IgD-negative memory B cell (primary cell): ENCODE measurements around the gene NOL11. TPM values are rescaled to one million over a fixed set of nuclear protein-coding genes. Genes with fewer than 3 reads are reported as not detected.
A peak's percentile ranks its signal among the peaks of the same experiment; 100 is the strongest.
"Not testable (repeated sequence)": the region's sequence is repeated elsewhere in the genome, so short reads cannot be mapped to it uniquely, and the experiment has no call there.

Source experiments
- H3K27ac Mint-ChIP-seq, 3 donors: one replicate each; pipeline ENCODE4 v1.8.0; 2020 to 2022; ENCODE audit warnings: mild to moderate bottlenecking in 3 of 3, mixed read lengths in 3 of 3, moderate library complexity in 1 of 3
- H3K27me3 Mint-ChIP-seq: one replicate; pipeline ENCODE4 v1.8.0; 2021; ENCODE audit warnings: mixed read lengths
- H3K36me3 Mint-ChIP-seq: one replicate; pipeline ENCODE4 v1.8.0; 2020; ENCODE audit warnings: mild to moderate bottlenecking, mixed read lengths
- H3K4me1 Mint-ChIP-seq, 3 donors: one replicate each; pipeline ENCODE4 v1.8.0; 2020 to 2022; ENCODE audit warnings: mixed read lengths in 3 of 3, mild to moderate bottlenecking in 1 of 3
- H3K4me3 Mint-ChIP-seq, 4 donors: one replicate each; pipeline ENCODE4 v1.8.0; 2020 to 2022; ENCODE audit warnings: mild to moderate bottlenecking in 4 of 4, mixed read lengths in 4 of 4, moderate library complexity in 3 of 4
- H3K9me3 Mint-ChIP-seq, 3 donors: one replicate each; pipeline ENCODE4 v1.8.0; 2020 to 2021; ENCODE audit warnings: mixed read lengths in 3 of 3, mild to moderate bottlenecking in 1 of 3
- polyA plus RNA-seq: library from polyadenylated mRNA; unstranded; fragments of 300-500 nt; fragmentation: Illumina TruSeq; gene quantifications from one replicate; pipeline ENCODE4 v1.2.3, GENCODE V29; 2021

Gene NOL11
- polyA plus RNA-seq, 1 donor from 2014 or later = 24.1 TPM

DNA sequence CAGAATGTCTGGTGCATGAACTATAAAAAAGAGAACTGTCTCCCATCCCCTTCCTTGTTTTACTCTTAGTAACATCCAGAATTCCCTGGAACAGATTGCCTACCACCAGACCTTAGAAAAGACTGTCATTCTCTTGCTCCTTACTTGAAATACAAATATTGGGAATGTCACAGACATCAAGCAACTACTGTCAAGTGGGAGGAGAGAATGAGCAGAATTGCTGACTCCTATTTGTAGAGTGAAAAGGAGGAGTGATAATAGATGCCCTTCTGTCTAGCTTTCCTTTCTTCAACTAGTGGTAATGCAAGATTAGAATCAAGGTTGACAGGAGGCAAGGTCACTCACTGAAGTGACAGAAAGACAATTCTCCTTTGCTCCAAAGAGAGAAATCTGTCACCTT is 23.9 kb upstream of the NOL11 start:
- Mint-ChIP-seq H3K4me1 (peaks cover 0 to 2% (median 0%) of the 10 kb centered on the region in 3 donors), H3K27ac (no peak overlapping the region), H3K9me3 (no peaks in the 10 kb centered on the region), H3K27me3 (no peaks in the 10 kb centered on the region), H3K36me3 (peaks cover 3% of the 10 kb centered on the region), H3K4me3 (no peak overlapping the region)

DNA sequence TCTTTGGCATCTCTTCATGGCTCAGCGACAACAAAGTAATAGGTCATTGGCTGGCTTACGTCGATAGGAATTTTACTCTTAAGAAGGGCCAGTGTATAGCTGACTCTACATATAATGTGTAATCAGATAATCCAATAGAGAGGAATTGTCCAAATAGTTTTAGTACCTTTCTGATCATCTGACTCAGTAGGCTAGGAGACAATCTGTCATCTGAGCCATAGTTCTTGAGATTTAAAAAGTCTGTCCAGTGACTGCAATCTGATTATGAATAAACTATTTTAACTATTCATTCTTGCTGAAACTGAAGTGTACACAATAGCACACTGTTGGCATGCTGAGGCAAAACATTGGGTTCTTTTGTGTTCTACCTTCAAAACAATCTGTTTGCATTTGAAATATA is 21.4 kb upstream of the NOL11 start:
- no peaks in the 10 kb centered on the region for H3K9me3 Mint-ChIP-seq
- H3K36me3 Mint-ChIP-seq = peaks cover 3% of the 10 kb centered on the region
- H3K27me3 Mint-ChIP-seq = no peaks in the 10 kb centered on the region
- H3K4me1 Mint-ChIP-seq = no peaks in the 10 kb centered on the region
- H3K4me3 Mint-ChIP-seq = no peak overlapping the region
- H3K27ac Mint-ChIP-seq = no peak overlapping the region

DNA sequence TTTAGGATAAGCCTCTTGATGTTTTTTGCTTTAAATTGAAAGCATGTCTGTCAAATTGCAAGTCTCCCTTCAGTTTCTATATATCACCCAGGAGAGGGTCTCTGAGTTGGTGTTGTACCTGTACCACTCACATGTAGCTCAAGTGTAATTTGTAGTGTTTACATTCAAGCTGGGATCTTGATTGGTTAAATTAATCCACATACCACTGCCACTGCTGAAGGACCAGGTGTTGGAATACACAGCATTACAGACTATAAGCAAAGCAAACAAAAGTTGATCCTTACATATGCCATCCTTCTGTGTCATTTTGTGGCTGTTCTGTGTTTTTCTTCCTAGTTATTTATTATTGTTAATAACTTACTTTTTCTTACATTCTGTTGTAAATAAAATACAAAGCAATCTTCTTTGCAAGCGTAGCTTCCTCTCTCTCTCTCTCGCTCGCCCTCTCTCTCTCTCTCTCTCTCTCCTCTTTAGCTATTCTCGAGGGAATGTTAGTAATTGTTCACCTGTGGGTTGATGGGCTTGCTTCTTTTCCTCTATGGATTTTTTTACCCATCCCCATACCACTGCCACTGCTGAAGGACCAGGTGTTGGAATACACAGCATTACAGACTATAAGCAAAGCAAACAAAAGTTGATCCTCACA is 20.8 kb upstream of the NOL11 start:
- no peaks in the 10 kb centered on the region for H3K4me1 Mint-ChIP-seq
- H3K4me3 Mint-ChIP-seq = no peak overlapping the region
- no peaks in the 10 kb centered on the region for H3K9me3 Mint-ChIP-seq
- no peaks in the 10 kb centered on the region for H3K27me3 Mint-ChIP-seq
- peaks cover 3% of the 10 kb centered on the region for H3K36me3 Mint-ChIP-seq
- H3K27ac Mint-ChIP-seq = no peak overlapping the region

DNA sequence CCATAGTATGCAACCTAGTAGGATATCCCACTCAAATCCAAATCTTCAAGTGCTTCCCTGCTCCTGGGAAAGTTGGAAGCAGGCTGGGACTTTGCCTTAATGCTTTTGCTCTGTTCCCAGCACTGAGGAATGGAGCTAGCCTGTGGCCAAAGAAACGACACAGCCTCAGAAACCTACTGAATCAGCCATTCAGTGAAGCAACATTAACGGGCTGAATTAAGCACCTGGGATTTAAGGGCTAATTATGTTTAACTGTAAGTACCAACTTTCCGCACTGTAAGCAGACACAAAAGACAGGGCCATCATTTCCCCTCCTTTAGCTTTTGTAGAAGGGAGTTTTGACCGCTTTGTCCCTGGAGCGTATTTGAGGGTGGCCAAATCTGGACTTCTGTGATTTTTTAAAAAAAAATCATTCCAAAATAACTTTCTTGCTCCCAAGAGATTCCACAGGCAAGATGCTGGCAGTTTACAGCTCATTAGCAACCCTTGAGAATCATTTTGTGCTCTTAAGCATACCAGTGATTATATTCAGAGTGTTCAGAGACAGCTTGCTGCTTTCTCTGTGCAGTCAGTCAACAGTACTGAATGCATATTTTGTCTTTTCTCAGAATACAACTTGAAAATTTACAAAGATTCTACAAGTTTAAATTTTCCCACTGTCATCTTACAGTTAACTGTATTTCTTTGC is 17.6 kb upstream of the NOL11 start:
- Mint-ChIP-seq H3K27me3 (peaks cover 2% of the 10 kb centered on the region), H3K4me1 (no peaks in the 10 kb centered on the region), H3K9me3 (no peaks in the 10 kb centered on the region), H3K27ac (no peak overlapping the region), H3K36me3 (peaks cover 3% of the 10 kb centered on the region), H3K4me3 (no peak overlapping the region)

DNA sequence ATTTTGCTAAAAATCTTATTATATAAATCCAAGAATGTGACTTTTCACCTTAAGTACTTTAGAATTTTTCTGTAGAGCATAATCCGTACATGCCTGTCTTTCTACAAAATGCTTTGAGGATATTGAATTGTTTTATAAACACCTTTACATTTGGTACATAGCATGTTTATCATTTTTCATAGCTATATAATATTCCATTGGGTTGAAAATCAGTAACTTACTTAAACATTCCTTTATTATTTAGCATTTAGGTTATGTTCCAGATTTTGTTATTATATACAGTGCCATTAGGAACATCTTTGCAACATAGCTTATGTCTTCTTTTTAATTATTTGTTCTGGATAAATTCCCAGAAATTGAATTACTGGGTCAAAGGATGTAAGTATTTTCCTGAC is 17.0 kb upstream of the NOL11 start:
- Mint-ChIP-seq H3K27ac (no peak overlapping the region), H3K27me3 (peaks cover 2% of the 10 kb centered on the region), H3K4me3 (no peak overlapping the region), H3K4me1 (no peaks in the 10 kb centered on the region), H3K36me3 (peaks cover 3% of the 10 kb centered on the region), H3K9me3 (no peaks in the 10 kb centered on the region)

DNA sequence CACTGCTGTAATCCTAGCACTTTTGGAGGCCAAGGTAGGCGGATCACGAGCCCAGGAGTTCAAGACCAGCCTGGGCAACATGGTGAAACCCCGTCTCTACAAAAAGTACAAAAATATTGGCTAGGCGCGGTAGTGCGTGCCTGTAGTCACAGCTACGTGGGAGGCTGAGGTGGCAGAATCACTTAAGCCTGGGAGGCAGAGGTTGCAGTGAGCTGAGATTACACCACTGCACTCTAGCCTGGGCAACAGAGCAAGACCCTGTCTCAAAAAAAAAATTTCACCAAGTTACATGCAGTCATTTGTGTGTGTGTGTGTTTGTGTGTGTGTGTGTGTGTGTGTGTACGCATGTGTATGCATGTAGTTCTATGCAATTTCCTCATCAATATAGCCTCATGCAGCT is 14.9 kb upstream of the NOL11 start:
- H3K27ac Mint-ChIP-seq, H3K4me1 Mint-ChIP-seq, H3K36me3 Mint-ChIP-seq, H3K4me3 Mint-ChIP-seq, H3K9me3 Mint-ChIP-seq, H3K27me3 Mint-ChIP-seq: not testable (repeated sequence)

DNA sequence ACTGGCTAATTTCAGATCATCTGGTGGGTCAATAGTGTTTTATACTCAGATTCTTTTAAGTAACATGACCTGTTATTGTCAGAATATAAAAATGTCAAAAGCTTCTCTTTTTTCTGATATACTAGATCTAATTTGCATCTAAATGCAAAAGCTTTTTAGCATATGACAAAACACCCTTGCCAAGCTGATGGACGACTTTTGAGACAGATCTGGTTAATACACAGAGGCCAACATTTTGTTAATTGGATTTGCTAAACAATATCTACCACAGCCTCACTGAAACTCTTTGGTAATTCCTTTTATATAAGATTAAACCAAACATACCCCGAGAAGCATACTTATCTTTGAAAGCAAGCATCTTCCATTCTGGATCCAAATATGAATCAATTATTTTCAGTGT is 10.3 kb upstream of the NOL11 start:
- peaks cover 7% of the 10 kb centered on the region for H3K27me3 Mint-ChIP-seq
- H3K36me3 Mint-ChIP-seq = peaks cover 2% of the 10 kb centered on the region
- no peak overlapping the region for H3K27ac Mint-ChIP-seq
- no peaks in the 10 kb centered on the region for H3K4me1 Mint-ChIP-seq
- H3K9me3 Mint-ChIP-seq = no peaks in the 10 kb centered on the region
- no peak overlapping the region for H3K4me3 Mint-ChIP-seq

DNA sequence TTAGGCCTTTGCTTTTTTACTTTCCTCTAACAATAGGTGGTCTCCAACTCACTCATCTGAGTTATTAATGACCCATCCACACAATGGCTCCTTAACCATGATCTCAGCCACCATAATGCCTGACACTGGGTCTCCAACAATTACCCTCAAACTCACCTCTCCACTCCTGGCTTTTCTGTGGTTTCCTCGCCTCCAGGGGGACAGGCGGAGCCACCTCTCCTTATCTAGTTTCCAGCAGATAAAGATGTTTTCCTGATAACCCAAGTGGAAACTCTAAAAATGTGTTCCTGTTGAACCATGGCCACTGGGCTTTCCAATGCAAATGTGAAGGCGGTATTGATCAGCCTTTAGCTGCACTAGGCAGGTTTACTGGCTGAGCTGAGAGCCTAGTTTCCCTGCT is 9.4 kb upstream of the NOL11 start:
- H3K4me3 Mint-ChIP-seq = no peak overlapping the region
- peaks cover 2% of the 10 kb centered on the region for H3K36me3 Mint-ChIP-seq
- peaks cover 7% of the 10 kb centered on the region for H3K27me3 Mint-ChIP-seq
- no peak overlapping the region for H3K27ac Mint-ChIP-seq
- H3K4me1 Mint-ChIP-seq = no peaks in the 10 kb centered on the region
- H3K9me3 Mint-ChIP-seq = peaks cover 0 to 5% (median 0%) of the 10 kb centered on the region in 3 donors

DNA sequence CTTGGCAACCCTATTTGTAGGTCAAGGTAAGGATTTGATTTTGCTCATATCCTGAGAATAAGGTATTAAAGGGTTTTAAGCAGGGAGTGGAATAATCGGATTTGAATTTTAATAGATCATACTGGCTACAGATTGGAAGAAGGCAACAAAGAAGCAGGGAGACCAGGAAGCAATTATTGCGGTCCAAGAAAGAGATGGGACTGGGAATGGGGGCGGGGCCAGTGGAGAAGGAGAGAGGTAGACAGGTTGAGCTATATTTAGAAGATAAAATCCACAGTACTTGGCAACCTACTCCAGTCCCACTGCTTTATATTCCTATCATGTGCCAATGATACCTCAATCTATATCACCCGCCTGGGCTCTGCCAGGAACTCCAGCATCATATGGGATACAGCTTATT is 5.8 kb upstream of the NOL11 start:
- Mint-ChIP-seq H3K27ac (no peak overlapping the region), H3K36me3 (peaks cover 2% of the 10 kb centered on the region), H3K4me3 (no peak overlapping the region), H3K9me3 (peaks cover 0 to 6% (median 0%) of the 10 kb centered on the region in 3 donors), H3K4me1 (peaks cover 0 to 1% (median 1%) of the 10 kb centered on the region in 3 donors), H3K27me3 (peaks cover 5% of the 10 kb centered on the region)

DNA sequence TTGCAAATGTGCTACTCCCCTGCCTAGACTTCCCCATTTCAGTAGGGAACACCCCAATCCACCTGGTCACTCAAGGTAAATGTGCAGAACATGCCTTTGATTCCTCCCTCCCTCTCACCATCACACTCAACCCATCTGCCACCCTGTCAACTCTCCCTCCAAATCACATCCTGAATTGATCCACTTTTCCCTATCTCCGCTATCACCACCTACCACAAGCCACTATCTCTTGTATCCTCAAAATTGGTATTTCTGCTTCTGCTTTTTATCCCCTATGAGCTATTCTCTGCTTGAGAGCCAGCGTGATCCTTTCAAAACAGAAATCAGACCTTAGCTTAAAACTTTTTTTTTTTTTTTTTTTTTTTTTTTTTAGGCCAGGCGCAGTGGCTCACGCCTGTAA is 5.4 kb upstream of the NOL11 start:
- H3K4me3 Mint-ChIP-seq = peak overlapping the region in 1 of 4 donors; percentile 41
- H3K4me1 Mint-ChIP-seq = peaks cover 0 to 4% (median 4%) of the 10 kb centered on the region in 3 donors
- H3K36me3 Mint-ChIP-seq = peaks cover 3% of the 10 kb centered on the region
- H3K9me3 Mint-ChIP-seq = peaks cover 0 to 6% (median 0%) of the 10 kb centered on the region in 3 donors
- peaks cover 5% of the 10 kb centered on the region for H3K27me3 Mint-ChIP-seq
- H3K27ac Mint-ChIP-seq = no peak overlapping the region

DNA sequence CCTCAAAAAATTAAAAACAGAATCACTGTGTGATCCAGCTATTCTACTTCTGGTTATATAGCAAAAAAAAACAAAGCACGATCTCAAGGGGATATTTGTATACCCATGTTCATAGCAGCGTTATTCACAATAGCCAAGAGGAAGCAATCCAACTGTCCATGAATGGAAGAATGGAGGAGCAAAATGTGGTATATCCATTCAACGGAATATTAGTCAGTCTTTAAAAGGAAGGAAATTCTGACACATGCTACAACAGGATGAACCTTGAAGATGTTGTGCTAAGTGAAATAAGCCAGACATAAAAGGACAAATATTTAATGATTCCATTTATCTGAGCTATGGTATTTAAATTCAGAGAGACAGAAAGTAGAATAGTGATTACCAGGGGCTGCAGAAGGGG is 4.6 kb upstream of the NOL11 start:
- peak overlapping the region in 1 of 4 donors; percentile 8 for H3K4me3 Mint-ChIP-seq
- peaks cover 6 to 7% (median 7%) of the 10 kb centered on the region in 3 donors for H3K4me1 Mint-ChIP-seq
- peaks cover 4% of the 10 kb centered on the region for H3K36me3 Mint-ChIP-seq
- H3K9me3 Mint-ChIP-seq = peaks cover 0 to 6% (median 0%) of the 10 kb centered on the region in 3 donors
- peaks cover 5% of the 10 kb centered on the region for H3K27me3 Mint-ChIP-seq
- H3K27ac Mint-ChIP-seq = no peak overlapping the region

DNA sequence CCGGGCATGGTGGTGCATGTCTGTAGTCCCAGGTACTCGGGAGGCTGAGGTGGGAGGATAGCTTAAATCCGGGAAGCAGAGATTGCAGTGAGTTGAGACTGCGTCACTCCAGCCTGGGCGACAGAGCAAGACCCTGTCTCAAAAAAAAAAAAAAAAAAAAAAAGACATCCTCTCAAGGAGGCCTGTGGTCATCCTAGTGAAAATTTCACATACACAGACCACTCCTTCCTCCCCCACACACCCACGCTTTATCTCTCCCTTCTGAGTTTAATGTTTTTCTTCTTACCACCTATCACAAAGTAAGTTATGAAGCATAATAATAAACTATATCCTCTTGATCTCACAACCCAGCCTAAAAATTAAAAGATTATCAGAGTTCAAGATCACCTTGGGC is 1.3 kb upstream of the NOL11 start:
- Mint-ChIP-seq H3K9me3 (peaks cover 0 to 6% (median 0%) of the 10 kb centered on the region in 3 donors), H3K4me3 (peak overlapping the region in 1 of 4 donors; percentile 96), H3K4me1 (peaks cover 6 to 11% (median 9%) of the 10 kb centered on the region in 3 donors), H3K36me3 (peaks cover 4% of the 10 kb centered on the region), H3K27ac (no peak overlapping the region), H3K27me3 (peaks cover 2% of the 10 kb centered on the region)

DNA sequence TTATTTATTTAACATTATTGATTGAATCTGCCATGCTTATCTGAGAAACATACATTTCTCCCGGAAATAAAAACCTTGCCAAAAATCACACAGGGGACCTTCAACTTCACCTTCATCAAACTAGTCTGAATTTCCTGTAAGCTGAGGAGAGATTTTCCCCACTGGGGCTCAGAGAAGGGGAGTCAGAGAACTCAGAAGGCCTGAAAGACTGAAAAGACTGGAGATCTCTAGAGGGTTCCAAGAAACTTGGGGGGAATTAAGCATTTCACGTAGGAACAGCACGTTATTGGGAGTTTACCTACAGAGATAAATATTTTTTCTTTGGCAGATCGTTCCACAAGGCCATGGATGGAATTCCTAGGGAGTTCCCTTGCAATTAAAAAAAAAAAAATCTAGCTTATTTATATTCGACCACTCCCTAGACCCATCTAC is 528 bp upstream of the NOL11 start:
- Mint-ChIP-seq H3K4me1 (peaks cover 6 to 11% (median 9%) of the 10 kb centered on the region in 3 donors), H3K4me3 (peak overlapping the region; percentile 96 to 100 (median 100)), H3K27ac (peak overlapping the region; percentile 90 to 100 (median 98)), H3K27me3 (peaks cover 2% of the 10 kb centered on the region), H3K9me3 (peaks cover 0 to 6% (median 0%) of the 10 kb centered on the region in 3 donors), H3K36me3 (peaks cover 2% of the 10 kb centered on the region)

DNA sequence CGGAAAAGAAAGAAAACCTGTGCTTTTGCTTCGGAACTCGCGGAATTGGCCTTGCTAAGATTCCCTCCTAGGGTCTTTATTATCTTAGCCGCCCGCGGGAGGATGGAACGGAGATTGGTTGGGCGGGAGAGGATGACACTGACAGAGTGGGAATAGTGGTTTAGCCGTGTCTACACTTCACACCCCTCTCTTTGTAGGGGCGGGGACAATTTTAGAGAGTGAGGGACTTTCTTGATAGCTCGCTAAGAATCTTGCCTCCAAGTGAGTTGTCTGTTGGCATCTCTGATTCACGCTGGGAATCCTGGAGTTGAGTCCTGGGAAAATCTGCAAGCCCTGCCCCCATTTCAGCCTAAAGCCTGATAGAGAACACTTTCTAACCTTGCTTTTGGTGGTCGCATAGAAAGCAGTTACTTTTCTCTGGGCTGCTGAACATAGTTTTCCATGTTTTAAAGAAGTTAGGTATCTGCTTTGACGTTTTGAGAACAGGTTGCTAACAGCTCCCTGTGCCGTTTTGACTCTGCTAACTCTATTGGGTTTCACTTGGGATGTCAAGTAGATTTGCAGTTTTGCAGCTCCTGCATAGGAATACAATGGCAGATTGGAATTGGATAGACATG is 697 bp downstream of the NOL11 start:
- peak overlapping the region; percentile 90 to 100 (median 98) for H3K27ac Mint-ChIP-seq
- H3K27me3 Mint-ChIP-seq = no peaks in the 10 kb centered on the region
- H3K4me1 Mint-ChIP-seq = peaks cover 6 to 11% (median 9%) of the 10 kb centered on the region in 3 donors
- H3K9me3 Mint-ChIP-seq = peaks cover 0 to under 1% (median 0%) of the 10 kb centered on the region in 3 donors
- peak overlapping the region; percentile 96 to 100 (median 100) for H3K4me3 Mint-ChIP-seq
- peaks cover 2% of the 10 kb centered on the region for H3K36me3 Mint-ChIP-seq

DNA sequence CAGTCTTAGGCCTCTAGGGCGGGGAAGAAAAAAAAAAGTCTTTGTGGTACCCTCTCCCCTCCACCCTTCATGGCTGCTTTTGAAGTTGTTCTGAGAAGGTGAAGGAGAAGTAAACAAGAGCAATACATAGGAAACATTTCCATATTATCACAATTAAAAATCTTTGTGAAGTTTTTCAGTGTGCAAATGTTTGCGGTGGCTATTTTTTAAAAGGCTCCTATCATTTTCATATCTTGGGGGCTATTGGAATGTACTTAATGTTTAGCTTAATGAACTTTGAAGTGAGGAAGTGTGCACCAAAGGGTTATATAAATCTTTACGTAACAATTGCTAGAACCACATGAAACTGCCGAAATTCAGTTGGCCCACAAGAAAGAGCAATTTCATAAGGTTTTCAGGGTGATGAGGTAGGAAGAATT is 7.6 kb downstream of the NOL11 start:
- peaks cover 7% of the 10 kb centered on the region for H3K36me3 Mint-ChIP-seq
- H3K4me1 Mint-ChIP-seq = peaks cover 0 to 4% (median 0%) of the 10 kb centered on the region in 3 donors
- H3K27ac Mint-ChIP-seq = no peak overlapping the region
- no peaks in the 10 kb centered on the region for H3K9me3 Mint-ChIP-seq
- no peak overlapping the region for H3K4me3 Mint-ChIP-seq
- H3K27me3 Mint-ChIP-seq = no peaks in the 10 kb centered on the region
